HG03175 (cell line): ENCODE measurements around the gene MAP3K8.

ENCODE experiments used
- ATAC-seq: cut with Tn5 transposase; IDR thresholded peaks from one replicate; pipeline ENCODE4 v1.9.1; 2021; ENCODE audit warnings: mild to moderate bottlenecking, moderate library complexity; ENCODE audit not compliant: unreplicated experiment

MAP3K8 gene

DNA sequence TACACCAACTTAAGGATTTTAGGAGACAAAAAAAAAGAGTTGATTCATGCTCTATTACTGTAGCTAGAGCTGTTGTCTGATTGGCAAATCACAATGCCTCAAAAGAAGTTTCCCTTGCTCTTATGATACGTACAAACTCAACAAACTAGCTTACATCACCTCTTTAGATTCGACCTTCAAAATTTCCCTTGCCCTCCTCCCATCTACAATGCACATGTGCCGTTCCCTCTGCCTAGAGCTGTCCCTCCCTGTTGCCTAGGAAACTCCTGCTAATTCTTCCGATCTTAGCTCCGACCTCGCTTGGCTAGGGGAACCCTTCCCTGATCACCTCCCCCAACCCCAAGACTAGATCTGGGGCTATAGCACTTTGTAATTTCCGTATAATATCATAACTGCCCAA, 55.4 kb downstream of the MAP3K8 start:
- ATAC-seq, result no peak

DNA sequence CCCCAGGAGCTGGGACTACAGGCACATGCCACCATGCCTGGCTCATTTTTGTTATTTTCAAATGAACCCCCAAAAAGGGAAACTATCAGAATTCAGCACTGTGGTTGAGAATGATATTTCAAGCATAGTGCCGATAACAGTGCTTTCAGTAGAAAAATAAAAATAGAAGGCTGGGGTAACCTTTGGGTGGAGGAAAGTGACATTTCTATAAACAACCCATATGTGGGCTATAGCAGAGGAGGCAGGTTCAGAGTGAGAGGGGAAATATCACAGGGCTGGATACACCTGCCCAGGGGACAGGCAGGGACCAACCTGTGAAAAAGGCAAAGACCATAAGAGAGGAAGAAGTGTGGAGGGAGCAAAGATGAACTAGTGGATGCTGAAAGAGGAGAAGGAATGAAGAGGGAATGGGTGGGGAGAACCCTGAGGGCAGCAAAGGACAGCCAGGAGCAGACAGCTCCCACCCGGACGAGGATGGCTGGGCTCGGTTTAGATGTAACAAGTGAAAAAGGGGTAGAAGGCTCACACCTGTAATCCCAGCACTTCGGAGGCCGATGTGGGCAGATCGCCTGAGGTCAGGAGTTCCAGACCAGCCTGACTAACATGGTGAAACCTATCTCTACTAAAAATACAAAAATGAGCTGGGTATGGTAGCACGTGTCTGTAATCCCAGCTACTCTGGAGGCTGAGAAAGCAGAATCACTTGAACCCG, 56.5 kb downstream of the MAP3K8 start:
- ATAC-seq, result no peak

DNA sequence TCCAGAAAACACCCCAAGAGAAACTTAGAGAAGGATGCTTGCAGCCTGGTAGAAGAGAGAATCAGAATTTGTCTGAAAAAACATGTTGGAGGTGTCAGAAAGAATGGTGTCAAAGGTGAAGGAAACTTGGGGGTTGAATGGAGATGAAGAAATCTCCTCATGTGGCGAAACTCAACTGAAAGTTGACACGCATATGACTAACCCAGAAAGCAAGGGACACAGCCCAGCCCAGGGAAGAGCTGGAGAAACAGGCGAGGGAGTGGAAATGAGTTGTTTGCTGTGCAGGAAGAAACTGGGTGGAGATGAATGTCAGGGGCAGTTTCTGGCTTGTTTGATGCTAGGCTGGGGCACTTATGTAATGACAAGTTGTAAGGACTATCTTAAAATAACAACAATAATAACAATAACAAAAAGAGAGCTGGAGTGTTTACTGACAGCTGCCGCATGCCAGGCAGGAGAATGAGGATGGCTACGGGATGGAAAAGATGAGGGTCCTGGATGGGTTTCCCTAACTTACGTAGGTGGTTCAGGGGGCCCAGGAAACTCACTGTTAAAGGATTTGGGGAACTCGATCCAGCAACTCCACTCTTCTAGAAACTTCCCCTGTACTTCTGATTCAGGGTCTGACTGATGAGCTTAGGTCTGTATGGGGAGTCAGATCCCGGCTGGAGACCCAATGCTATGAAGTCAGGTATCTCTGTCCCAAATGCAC, 57.4 kb downstream of the MAP3K8 start:
- no peak for ATAC-seq

DNA sequence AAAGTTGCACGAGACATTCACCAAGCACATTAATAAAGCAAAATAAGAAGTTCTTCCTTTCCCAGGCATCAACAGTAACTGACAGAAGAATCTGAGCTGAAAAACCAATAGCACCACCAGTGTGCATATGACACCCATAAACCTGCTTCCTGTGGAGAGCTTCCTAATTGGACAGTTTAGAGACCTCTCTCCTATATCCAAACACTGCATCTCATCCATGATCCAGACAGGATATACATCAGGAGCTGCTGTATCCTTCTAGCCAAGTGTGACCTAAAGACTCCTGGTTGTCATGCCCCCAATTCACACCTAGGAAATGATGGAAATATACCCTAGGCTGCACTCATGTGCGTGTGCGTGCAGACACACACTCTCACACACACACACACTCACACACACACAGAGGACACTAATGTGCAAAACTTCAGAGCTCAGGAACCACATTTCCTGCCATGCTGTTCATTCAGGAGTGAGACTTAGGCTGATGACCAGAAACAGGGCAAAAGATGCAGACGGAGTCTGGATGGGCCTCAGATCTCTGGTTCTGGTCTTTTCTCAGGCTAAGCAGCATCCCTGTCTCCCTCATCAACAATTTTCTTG, 58.0 kb downstream of the MAP3K8 start:
- no peak for ATAC-seq

DNA sequence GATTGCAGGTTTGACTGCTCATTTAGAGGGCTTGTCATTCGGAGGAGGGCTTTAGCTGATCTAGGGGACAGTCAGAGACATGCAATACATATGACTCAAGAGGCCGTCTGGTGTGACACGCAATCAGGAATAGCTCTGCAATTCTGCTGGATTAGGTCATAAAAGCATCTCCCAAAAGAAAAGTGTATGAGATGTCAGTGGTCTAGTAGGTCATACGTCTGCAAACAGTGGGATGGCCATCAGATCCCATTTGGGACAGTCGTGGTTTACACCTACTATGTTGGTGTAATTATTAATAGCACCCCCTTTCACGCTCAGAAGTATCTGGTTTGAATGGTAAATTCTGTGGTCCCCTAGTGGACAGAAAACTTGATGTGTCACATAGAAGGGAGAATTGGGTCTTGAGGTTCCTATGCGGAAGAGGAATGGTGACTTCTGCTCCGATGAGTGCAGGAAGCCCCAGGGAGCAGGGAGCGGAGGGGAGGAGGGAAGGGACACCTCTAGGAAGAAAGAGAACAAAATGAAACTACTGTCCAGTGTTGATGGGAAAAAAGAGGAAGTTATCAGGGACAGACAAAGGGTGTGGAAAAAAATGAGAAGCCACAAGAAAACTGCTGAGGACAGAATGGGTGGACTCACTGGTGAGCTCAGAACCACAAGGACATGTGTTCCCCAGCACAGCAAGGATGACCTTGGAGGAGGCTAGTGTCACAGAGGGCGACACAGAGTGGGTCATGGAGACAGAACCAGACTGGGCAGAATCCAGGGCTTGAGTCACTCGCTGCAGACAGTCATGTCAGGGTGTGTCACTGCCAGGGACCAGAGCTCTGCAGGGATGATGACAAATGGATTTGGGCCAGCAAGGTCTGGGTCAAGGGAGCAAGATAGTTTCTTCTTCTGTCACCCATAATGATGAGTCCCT, 59.9 kb downstream of the MAP3K8 start:
- peak; percentile 48 for ATAC-seq

DNA sequence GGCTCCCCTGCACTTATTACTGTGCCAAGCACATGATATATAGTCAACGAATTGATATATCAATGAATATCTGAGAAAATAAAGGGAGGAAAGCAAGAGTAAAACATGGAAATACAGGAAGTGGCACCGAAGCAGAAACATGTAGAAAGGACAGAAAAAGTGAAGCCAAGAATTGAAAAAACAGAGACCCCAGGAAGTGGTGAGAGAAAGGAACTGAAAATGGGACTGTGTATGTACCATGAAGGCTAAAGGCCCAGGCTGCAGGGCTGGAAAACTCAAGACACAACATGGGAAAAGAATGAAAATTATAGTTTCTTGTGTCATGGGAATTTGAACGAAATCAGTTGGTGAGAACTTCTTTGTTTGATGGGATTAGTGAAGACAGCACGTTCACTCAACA, 60.6 kb downstream of the MAP3K8 start:
- ATAC-seq, result no peak

DNA sequence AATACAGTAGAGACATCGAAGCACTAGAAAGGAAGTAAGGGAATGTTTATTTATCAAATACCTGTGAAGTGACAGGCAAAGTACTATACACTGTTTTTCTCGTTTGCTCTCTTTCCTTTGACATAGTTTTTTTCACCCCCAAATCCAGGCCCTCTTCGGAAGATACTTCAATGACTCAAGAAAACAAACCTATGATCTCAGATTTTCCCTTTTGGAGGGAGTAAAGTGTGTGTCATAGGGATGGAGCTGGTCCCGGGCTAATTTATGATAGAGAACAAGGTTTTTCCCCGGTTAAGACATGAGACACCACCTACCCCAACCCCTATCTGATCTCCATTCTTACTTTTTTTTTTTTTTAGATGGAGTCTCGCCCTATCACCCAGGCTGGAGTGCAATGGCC, 61.7 kb downstream of the MAP3K8 start:
- no peak for ATAC-seq

DNA sequence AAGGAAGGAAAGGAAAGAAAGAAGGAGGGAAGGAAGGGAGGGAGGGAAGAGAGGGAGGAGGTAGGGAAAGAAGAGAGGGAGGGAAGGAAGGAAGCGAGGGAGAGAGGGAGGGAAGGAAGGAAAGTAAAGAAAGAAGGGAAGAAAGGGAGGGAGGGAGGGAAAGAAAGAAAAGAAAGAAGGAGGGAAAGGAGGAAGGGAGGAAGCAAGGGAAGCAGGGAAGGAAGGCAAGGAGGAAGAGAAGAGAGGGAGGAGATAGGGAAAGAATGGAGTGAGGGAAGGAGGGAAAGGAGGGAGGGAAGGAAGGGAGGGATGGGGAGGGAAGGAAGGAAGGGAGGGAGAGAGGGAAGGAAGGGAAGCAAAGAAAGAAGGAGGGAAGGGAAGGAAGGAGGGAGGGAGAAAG, 65.8 kb downstream of the MAP3K8 start:
- no peak for ATAC-seq

DNA sequence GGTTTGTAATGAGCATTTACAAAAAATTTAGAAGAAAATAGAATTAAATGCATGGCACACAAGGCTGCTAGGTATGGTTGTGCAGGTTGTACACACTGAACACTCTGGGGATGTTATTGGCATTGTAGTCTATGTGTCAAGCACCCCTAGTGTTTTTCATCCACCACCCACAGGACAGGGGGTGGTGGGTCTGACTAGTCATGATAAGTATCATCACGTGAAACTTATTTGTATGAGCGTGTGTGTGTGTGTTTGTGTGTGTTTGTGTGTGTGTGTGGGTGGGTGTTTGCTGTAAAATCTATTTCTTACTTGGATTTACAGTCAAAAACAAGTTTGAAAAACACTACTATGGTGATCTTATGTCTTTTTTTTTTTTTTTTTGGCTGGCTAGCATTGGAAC, 66.5 kb downstream of the MAP3K8 start:
- ATAC-seq, result no peak

DNA sequence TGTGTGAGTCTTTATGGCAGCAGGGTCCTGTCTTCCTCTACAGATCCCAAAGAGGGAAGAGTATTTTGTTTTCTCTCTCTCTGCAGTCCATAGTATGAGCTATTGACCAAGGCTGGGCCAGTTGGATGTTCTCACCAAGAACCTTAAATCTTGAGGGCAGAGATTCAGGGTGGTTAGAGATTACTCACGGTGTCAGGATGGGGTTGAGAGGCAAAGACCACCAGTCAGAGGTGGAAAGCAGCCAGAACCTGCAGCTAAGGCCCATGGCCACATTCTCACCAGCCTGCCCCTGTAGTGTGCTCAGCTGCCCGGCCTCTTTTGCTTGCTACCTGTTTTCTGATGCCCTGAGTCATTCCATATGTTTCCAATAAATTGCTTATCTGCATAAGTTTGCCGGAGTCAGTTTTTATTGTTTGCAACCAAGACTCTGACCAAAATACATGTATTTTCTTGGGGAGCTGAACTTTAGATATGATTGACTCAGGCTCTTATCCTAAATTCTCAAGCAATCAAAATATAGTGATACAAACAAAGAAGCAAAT, 67.0 kb downstream of the MAP3K8 start:
- no peak for ATAC-seq

DNA sequence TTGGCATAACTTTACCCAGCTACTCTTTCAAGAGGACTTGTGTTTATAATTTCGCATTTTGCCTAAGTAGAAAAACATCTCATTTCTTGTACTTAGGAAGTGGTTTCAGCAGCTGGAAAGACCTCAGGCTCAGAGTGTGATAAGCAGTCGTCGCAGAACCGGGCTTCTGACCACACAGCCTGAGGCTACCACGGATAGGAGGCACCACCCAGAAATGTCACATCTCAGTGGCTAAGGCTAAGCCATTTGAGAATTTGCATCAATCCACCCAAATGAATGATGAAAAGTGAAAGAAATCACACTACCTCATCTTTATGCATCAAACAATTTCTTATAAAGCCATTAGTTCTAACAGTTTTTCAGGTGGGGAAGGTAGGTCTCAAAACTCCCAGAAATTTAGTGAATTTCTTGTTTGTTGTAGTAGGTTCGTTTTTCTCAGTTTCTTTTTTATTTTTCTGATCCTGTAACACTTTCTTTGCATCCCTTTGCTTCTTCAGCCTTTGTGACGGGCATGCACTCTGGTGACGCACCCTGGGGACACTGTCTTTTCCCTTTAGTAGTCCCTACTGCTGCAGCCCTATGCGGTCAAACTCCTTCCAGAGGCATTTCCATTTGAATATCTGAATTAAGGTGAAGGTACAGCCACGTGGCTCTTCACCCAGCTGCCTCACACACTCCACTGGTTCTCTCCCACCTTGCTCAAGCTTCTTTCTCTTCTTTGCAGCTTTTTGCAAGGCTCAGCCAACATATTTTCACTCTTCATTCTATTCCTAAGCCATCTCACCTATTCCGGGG, 68.5 kb downstream of the MAP3K8 start:
- ATAC-seq, result peak; percentile 70

DNA sequence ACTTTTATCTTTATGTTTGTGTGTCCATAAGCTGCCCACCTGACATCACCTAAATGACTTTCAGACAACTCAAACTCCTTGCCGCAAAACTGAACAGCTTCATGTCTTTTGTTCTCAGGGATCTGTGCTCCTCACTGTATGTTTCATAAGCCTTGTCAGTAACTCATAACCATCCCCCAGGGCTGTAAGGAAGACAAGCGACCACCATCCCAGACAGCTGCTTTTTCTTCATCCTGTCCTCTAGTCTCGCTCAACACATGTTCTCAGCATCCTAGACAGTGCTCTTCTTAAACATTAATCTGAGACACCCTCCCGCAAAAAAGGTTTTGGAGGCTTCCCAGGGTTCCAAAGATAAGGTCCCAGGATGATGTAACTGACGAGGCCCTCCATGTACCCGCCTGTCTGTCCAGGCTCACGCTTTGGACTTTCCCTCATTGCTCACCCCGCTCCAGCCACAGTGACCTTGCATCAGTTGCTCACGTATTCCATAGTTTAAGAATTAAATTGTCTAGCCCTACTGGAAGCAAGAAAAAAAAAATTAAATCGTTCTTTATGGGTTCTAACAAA, 69.8 kb downstream of the MAP3K8 start:
- no peak for ATAC-seq

DNA sequence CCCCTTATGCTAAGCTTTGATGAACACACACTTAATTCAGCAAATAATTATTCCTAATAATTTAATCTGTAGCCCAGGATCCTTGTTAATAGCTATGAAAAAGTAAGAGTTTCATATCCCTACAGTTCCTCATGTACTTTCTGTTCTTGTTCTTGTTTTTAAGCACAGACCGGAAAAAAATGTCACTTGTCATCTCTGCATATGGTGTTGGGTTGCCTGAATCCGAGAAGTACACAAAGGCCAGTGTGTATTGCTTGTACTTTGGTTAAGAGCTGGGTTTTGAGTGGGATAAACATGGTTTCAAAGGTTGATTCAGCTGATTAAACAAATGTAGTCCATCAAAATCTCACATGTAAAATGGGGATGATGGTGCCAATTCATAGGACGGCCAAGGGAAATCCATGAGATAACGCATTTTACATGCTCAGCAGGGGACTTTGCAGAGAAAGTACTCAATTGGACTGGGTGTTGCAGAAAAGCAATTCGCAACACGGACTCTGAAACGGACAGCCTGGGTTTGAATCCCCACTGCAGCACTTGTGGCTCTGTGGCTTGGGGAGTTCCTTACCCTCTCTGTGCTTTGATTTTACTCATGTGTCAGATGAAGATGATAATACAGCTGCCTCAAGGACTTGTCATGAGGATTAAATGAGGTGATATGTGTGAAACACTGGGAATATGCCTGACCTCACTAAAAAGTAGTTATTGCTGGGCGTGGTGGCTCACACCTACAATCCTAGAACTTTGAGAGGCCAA, 71.7 kb downstream of the MAP3K8 start:
- ATAC-seq, result peak; percentile 33

DNA sequence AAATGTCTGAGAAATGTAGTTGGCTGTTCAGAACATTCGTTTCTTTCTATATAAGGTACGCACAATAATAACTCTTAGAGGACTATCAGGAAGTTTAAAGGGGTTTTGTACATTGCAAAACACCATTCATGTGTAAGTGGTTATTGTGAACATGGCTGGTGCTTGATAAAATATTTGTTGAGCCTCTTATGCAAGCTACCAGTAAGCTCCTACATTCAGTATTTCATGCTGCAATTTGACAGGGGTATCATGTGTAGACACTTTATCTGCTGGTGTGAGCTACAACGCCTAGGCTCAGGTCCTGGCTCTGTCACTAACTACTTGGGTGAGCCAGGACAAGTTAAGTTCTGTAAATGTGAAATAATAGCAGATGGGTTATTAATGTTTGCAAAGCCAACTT, 75.5 kb downstream of the MAP3K8 start:
- ATAC-seq, result no peak

DNA sequence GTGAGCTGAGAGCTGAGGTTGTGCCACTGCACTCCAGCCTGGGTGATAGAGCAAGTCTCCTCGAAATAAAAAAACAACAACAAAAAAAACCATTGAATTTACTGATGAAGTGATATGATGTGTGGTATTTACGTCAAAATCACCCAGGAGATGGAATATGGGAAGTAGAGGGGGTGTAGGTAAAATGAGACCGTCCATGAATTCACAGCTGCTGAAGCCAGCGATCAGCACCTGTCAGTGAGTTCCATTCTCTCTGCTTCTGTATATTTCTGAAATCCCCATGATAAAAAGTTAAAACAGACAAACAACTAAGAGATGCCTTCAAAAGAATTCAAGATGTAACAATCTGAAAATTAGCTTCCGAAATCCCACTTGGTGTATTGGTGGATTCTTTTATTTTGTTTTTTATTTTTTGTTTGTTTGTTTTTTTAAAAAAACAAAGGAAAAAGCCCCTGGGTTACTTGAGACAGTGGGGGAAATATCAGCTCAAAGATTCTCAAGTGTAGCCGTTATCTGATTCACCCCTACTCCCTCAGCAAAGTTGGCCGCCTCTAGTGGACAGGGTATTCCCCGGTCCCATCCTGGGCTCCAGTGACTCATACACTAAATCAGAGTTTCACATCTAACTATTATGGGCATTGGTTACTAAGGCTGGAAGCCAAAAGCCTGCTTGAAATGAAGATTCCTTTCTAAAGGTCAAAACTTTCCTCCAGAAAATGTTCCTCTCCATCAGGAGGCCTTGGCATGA, 76.4 kb downstream of the MAP3K8 start:
- peak; percentile 79 for ATAC-seq

DNA sequence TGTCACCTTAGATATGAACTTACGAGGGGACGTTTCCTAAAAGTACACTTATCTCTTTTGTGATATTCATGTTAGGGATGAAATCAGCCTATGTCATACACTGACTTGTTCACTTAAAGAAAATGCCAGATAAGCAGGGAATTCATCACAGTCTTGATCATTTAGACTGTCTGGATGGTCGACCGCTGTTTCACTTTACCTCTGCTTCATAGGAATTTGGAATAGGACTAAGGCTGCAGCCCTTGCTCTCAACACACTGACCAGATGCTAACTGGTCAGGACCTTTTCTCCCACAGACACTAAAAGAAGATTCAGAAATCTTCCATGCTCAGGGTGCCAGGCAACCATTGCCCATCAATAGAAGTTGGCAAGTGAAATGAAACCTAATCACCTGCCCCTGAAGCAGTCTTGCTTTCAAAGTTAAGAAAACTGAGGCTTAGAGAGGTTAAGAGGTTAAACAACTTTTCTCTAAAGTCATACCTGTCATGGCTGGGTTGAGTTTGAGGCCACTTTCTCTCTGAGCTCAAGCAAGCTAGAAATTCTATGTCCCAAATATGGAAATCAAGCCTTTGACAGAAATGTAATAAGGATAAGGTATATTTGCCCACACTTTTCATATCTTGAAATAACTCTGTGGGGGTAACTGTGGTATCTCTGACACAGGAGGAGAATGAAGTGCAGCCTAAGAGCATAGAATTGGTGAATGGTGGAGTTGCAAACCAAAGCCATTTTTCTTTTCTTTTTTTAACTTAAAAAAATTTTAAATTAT, 77.1 kb downstream of the MAP3K8 start:
- ATAC-seq, result peak; percentile 44
